ENCODE results near the gene SIGLEC11.

DNA sequence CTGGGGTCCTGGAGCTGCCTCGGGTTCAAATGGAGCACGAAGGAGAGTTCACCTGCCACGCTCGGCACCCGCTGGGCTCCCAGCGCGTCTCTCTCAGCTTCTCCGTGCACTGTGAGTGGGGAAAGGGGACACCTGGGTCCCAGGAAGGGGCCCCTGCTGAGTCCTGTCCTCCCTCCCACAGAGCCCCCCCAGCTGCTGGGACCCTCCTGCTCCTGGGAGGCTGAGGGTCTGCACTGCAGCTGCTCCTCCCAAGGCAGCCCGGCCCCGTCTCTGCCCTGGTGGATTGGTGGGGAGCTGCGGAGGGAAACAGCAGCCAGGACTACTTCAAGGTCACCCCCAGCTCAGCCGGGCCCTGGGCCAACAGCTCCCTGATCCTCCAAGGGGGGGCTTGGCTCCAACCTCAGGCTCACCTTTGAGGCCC, 11.0 kb upstream of the SIGLEC11 start:
- TF ChIP-seq, protein P1, sequence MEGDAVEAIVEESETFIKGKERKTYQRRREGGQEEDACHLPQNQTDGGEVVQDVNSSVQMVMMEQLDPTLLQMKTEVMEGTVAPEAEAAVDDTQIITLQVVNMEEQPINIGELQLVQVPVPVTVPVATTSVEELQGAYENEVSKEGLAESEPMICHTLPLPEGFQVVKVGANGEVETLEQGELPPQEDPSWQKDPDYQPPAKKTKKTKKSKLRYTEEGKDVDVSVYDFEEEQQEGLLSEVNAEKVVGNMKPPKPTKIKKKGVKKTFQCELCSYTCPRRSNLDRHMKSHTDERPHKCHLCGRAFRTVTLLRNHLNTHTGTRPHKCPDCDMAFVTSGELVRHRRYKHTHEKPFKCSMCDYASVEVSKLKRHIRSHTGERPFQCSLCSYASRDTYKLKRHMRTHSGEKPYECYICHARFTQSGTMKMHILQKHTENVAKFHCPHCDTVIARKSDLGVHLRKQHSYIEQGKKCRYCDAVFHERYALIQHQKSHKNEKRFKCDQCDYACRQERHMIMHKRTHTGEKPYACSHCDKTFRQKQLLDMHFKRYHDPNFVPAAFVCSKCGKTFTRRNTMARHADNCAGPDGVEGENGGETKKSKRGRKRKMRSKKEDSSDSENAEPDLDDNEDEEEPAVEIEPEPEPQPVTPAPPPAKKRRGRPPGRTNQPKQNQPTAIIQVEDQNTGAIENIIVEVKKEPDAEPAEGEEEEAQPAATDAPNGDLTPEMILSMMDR (IDR thresholded peaks at IDR 0.05): no peak
- no peak for TF ChIP-seq POLR2A (IDR thresholded peaks at IDR 0.05)

All from right lobe of liver (tissue), 4 donors.